Vagina (tissue), 2 donors: ENCODE data around the gene NTM.

ENCODE experiments used
- CTCF ChIP-seq, 3 experiments: fragments of 450-650 bp in 2 of 3; fragments of 200-600 bp in 1 of 3; sonication (generic) in 1 of 3; IDR thresholded peaks; one replicate each; pipeline ENCODE4 v1.5.1; 2017 to 2019; ENCODE audit warnings: antibody characterized with exemption in 3 of 3, mild to moderate bottlenecking in 2 of 3, moderate library complexity in 2 of 3
- POLR2A ChIP-seq, 2 donors: fragments of 450-650 bp; IDR thresholded peaks; one replicate each; pipeline ENCODE4 v1.6.1; 2017; ENCODE audit warnings: antibody characterized with exemption in 2 of 2, mild to moderate bottlenecking in 2 of 2, moderate library complexity in 2 of 2

GRCh38 chr11:132028380-132029240 is 658.2 kb downstream of the NTM start:
- no peak for TF ChIP-seq POLR2A (IDR thresholded peaks at IDR 0.05)
- peak in 1 of 3 experiments; percentile 32 for TF ChIP-seq CTCF (IDR thresholded peaks at IDR 0.05)
